NCI-H128 (cell line): ENCODE data around the gene RUFY3.
A peak's percentile ranks its signal among the peaks of the same experiment; 100 is the strongest.
"Not testable (repeated sequence)": the region's sequence is repeated elsewhere in the genome, so short reads cannot be mapped to it uniquely, and the experiment has no call there.

Source experiments
- DNase-seq: peaks from one replicate; lab custom pipeline; 2025; ENCODE audit not compliant: unreplicated experiment; lab: John Stamatoyannopoulos, UW

The RUFY3 gene

DNA sequence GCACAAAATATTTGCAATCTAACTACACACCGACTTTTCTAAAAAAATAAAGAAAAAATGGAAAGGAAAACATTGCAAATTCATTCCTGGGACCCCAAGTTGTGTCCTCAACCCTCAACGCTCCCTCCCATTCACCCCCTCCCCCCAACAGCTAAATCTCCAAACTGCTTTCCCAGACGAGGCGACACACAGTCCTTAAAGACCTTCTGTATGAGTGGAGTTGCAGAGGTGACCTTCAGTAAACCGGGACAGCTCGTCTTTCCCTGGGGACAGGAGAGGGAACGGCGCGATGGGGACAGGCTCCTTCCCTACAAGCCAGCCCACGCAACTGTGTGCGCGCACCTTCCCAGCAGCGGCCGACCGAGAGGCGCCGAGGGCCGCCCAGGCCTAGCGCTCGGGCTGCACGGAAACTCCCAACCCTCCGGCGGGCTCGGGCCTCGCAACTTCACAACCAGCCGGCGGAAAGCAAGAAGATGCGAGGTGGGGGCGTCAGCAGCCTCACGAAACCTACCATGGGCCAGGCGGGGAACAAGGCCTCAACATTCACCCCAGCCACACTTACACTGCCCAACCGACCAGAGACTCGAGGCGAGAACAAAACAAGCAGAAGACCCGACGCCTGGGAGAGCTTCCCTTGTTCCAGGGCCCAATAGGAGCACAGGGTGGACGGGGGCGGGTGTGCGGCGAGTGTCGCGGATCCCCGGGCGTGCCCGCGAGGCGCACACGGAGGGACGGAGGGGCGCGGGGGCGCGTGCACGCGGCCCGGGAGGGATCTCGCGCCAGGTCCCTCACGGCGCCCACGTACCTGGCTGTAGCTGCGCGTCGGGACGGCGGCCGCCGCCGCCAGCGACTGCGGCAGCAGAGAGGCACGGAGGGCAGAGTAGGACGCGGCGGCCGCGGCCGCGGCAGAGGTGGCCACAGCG, 117.2 kb downstream of the RUFY3 start:
- no peak for DNase-seq

DNA sequence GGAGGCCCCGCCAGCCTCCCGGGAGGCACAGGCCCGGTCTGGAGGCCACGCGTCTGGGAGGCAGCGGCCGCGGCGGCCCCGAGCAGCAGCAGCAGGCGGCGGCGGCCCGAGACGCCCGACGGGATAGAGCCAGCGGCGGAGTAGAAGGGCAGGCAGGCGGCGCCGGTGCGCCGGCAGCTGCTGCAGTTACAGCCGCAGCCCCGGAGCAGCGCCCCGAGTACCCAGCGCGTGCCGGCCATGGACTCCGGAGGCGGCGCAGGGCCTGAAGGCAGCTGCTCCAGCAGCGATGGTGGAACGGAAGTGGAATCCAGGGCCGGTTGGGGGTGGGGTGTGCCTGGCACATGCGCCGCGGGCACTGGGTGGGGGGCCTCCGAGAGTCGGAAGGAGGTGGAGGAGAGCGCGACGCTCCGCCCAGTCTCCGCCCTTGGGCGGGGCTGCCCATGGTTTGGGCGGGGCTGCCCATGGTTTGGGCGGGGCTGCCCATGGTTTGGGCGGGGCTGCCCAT, 117.9 kb downstream of the RUFY3 start, which contains the start of gene GRSF1:
Gene GRSF1, minus strand, starts transcription at position 302 of the 505 bp plus-strand sequence. Its CDS starts 63 bp downstream, at position 239.
- DNase-seq = peak; percentile 14

DNA sequence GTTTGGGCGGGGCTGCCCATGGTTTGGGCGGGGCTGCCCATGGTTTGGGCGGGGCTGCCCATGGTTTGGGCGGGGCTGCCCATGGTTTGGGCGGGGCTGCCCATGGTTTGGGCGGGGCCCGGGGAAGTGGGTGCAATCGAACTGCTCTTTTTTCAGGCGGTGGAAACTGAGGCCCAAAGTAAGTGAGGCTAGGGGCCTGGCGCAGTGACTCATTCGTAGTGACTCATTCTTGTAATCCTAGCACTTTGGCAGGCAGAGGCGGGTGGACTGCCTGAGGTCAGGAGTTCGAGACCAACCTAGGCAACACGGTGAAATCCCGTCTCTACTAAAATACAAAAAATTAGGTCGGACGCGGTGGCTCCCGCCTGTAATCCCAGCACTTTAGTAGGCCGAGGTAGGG, 118.4 kb downstream of the RUFY3 start:
- DNase-seq = not testable (repeated sequence)

DNA sequence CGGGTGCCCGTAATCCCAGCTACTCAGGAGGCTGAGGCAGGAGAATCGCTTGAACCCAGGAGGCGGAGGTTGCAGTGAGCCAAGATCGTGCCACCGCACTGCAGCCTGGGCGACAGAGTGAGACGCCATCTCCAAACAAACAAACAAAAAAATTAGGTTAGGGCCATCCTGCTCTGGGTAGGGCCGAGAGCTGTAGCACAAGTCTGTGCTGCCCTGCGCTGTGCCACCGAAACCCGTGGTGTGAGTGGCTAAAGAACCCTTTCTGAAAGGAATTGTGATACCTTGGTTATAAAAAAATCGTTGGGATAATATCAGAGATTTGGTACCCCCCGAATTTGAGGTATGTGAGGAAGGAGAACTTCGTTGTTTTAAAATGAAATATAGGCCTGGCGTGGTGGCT, 118.9 kb downstream of the RUFY3 start:
- DNase-seq = not testable (repeated sequence)

DNA sequence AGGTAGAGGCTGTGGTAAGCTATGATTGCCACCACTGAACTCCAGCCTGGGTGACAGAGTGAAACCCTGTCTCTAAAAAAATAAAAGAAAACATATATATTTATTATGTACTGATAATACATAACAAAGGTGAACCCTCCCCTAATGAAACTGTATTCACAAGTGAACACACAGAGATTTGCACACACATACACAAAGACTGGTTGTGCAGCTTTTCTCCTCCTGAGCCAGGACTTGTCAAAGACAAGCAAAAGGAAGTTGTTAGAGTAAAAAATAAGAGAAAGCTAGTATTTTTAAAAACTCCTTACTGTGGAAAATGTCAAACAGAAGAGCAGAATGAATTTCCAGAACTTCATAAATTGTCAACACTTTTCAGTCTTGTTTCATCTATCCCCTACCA, 119.4 kb downstream of the RUFY3 start:
- DNase-seq = no peak

DNA sequence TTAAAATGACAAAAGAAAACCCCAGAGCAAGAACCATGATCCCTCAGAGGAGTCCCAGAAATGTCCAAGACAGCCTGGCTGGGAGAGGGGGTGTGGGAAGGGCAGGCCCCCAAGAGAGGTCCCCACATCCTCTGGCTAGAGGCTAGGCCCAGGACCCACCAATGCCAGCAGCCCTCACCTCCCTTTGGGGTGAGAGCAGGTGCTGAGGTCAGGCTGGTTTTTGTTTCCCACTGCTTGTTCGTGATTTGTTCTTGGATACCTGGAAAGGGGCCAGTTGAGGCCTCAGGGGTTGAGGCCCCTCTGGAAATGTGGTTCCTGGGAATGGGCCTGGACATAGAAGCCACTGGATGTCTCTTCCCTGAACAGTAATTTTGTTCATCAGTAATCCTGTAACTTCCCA, 120.2 kb downstream of the RUFY3 start:
- DNase-seq = no peak

DNA sequence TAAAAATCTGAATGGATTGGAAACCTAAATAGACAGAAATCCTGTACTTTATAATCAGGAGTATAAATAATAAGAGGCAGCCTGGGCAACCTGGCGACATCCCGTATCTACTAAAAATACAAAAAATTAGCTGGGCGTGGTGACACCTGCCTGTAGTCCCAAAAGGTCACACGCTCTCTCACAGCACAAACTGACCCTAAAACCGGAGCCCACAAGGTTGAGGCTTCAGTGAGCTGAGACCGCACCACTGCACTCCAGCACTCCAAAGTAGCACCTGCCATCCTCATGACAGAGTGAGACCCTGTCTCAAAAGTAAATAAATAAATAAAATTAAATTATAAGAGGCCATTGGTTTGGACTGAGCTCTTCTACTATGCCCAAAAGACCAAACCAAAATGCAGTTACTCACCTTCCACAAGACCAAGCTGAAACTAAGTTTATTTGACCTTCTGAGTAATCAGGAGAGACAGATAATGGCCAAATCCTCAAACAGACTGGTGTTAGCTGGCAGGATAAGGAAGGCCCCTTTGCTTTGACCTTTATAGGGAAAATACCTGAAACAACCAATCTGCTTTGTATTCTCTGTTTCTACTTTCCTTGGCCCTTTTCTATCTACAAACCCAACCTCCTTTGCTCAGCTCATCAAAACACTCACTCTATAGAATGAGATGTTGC, 121.1 kb downstream of the RUFY3 start:
- no peak for DNase-seq

DNA sequence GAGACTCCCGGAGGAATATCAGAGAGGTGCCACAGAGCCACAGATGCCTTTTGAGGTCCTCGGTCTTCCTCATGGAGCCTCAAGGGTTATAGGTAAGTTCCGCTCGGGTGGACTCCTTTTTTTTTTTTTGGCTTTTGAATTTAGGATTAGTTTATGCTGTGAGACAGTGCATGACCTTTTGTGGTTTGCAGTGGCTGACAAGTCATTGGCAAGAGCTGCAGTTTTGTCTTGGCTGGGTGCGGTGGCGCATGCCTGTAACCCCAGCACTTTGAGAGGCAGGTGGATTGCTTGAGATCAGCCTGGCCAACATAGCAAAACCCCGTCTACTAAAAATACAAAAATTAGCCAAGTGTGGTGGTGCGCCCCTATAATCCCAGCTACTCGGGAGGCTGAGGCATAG, 122.4 kb downstream of the RUFY3 start:
- no peak for DNase-seq

DNA sequence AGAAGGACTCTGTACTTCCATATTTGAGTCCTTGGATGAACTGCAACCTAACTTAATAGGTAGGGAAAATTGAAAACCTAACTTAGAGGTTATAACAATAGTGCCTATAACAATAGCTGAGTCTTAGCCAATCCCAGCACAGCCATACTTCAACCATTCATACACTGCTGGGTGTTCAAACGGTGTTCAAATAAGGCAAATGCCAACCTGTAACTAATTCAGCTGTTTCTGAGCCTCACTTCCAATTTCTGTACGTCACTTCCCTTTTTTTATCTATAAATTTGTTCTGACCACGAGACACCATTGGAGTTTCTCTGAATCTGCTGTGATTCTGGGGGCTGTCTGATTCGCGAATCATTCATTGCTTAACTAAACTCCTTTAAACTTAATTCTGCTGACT, 127.5 kb downstream of the RUFY3 start:
- DNase-seq = no peak

DNA sequence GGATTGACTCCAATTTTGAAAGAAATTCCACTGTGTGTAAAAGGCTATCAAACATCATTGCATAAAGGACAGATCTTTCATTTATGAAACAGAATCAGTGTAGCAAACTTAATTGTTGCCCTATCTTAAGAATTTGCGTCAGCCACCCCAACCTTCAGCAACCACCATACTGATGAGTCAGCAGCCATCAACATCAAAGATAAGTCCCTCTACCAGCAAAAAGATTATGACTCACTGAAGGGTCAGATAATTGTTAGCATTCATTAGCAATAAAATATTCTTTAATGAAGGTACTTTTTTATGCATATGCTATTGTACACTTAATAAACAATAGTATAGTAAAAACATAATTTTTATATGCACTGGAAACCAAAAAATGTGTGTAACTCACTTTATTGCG, 133.7 kb downstream of the RUFY3 start:
- no peak for DNase-seq
